ENCODE data around the gene ATF7IP2. TPM values are rescaled to one million over a fixed set of nuclear protein-coding genes. Genes with fewer than 3 reads are reported as not detected.

Gene ATF7IP2
- total and polyA plus RNA-seq, 2 of the 13 experiments (the other 11 are each of a cell fraction or from before 2014, with no cell fraction given), result 117 to 217 TPM

GRCh38 chr16:10362077-10362863, 23.6 kb upstream of the ATF7IP2 start (continued):
- TF ChIP-seq ZNF234 (CRISPR knock-in tag; conservative IDR thresholded peaks at IDR 0.05) (no peak), GFI1 (CRISPR knock-in tag; IDR thresholded peaks at IDR 0.05; ENCODE audit: borderline replicate concordance) (0 out of 2 replicates have a peak, but pooled peaks have one; percentile 9), ZNF318 (CRISPR knock-in tag; IDR thresholded peaks at IDR 0.05) (no peak), EEA1 (CRISPR knock-in tag; IDR thresholded peaks at IDR 0.05; ENCODE audit: borderline replicate concordance) (0 out of 2 replicates have a peak, but pooled peaks have one; percentile 49), AGO2 (optimal IDR thresholded peaks at IDR 0.05; ENCODE audit: low read depth, low read length) (no peak), PRDM15 (CRISPR knock-in tag; IDR thresholded peaks at IDR 0.05) (no peak), RFXAP (CRISPR knock-in tag; IDR thresholded peaks at IDR 0.05; ENCODE audit: borderline replicate concordance) (peak; percentile 63; the same call in 1 of the 2 replicates), SOX6 (IDR thresholded peaks at IDR 0.05) (no peak), SOX6 (CRISPR knock-in tag; IDR thresholded peaks at IDR 0.05) (peak; percentile 96), KLF15 (CRISPR knock-in tag; IDR thresholded peaks at IDR 0.05; ENCODE audit: borderline replicate concordance) (no peak), ZNF329 (CRISPR knock-in tag; IDR thresholded peaks at IDR 0.05; ENCODE audit: low read depth) (no peak), SAP130 (CRISPR knock-in tag; IDR thresholded peaks at IDR 0.05; ENCODE audit: low read depth) (peak; percentile 71), NCOR1 (IDR thresholded peaks at IDR 0.05; ENCODE audit: borderline replicate concordance, low read length) (peak; percentile 88)
